ENCODE results near the gene AGPAT3.

Gene AGPAT3

DNA sequence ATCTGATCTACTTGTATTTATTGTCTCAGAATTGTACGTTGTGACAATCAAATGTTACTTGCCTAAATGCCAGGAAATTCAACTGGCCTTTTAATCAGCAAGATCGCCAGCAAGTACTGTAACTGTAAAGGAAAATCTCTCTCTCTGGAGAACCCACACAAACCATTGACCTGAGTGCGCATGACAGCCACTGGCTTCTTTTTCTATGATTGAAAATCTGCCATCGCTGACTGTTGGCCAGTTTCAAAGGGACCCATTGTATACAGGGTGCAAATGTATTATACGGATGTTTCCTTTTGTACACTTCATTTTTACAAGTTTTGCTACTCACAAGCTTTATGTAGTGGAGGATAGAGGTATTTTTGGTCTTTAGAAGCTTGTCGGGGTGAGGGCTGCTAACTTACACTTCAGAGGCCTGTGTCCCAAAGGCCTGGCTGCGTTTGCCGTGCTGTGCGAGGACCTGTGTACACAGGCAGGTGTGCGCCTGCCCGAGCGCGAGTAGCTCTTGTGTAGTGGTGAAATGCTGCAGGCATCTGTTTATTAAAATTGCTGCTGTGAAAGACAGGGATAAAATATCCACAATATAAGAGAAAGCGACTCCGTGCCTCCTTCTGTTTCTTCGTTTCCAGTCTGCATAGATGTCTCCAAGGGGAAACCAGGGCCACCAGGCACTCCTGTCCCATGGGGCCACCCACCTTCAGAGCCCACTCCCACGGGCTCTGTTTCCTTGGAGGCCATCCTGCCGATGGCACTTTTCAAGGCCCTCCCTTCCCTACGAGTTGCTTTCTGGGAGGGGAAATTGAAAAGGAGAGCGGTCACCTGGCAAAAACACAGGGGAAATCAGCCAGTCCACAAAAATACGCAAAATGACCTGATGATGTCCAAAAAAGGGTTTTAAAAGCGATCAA is 121.8 kb downstream of the AGPAT3 start:
- Histone ChIP-seq H3K27me3 (ENCODE audit: control insufficient read depth, insufficient read depth, low read length) (no peaks in the 10 kb centered on the region), H3K9ac (ENCODE audit: low read depth, low read length) (no peak overlapping the region), H3K9me3 (ENCODE audit: control insufficient read depth, insufficient read depth, low read length) (no peaks in the 10 kb centered on the region), H3K36me3 (ENCODE audit: control insufficient read depth, insufficient read depth, low read length) (no peaks in the 10 kb centered on the region), H3K4me1 (ENCODE audit: control insufficient read depth, insufficient read depth, low read length) (peaks cover 3% of the 10 kb centered on the region), H3K4me3 (ENCODE audit: low read depth, low read length) (no peak overlapping the region)

- H3K4me3 ChIP-seq (ENCODE audit: low read depth, low read length) = no peak overlapping the region
- H3K9me3 ChIP-seq (ENCODE audit: control insufficient read depth, insufficient read depth, low read length) = no peaks in the 10 kb centered on the region
- no peak overlapping the region for H3K9ac ChIP-seq (ENCODE audit: low read depth, low read length)
- peaks cover 3% of the 10 kb centered on the region for H3K4me1 ChIP-seq (ENCODE audit: control insufficient read depth, insufficient read depth, low read length)
- no peaks in the 10 kb centered on the region for H3K36me3 ChIP-seq (ENCODE audit: control insufficient read depth, insufficient read depth, low read length)
- H3K27me3 ChIP-seq (ENCODE audit: control insufficient read depth, insufficient read depth, low read length) = no peaks in the 10 kb centered on the region
Measured at GRCh38 chr21:43987509-43987908, 122.5 kb downstream of the AGPAT3 start.

DNA sequence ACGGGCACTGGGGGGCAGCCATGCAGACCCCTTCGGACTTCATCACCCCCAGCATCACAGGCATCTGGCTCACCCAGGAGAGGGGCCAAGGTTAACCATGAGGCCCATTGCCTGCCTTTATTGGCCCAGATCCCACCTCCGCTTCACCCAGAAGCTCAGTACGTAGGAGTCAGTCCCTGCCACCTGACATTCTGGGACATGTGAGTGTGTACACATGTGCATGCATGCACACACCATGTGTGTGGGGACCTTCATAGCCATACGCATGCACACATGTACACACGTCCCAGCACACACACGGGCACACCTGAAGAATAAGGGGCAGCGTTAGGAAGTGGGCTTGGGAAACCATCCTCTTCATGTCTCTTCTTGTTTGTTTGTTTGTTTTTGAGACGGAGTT is 123.0 kb downstream of the AGPAT3 start:
- Histone ChIP-seq H3K36me3 (ENCODE audit: control insufficient read depth, insufficient read depth, low read length) (no peaks in the 10 kb centered on the region), H3K9me3 (ENCODE audit: control insufficient read depth, insufficient read depth, low read length) (no peaks in the 10 kb centered on the region), H3K27me3 (ENCODE audit: control insufficient read depth, insufficient read depth, low read length) (no peaks in the 10 kb centered on the region), H3K9ac (ENCODE audit: low read depth, low read length) (no peak overlapping the region), H3K4me1 (ENCODE audit: control insufficient read depth, insufficient read depth, low read length) (peaks cover 3% of the 10 kb centered on the region), H3K4me3 (ENCODE audit: low read depth, low read length) (no peak overlapping the region)

DNA sequence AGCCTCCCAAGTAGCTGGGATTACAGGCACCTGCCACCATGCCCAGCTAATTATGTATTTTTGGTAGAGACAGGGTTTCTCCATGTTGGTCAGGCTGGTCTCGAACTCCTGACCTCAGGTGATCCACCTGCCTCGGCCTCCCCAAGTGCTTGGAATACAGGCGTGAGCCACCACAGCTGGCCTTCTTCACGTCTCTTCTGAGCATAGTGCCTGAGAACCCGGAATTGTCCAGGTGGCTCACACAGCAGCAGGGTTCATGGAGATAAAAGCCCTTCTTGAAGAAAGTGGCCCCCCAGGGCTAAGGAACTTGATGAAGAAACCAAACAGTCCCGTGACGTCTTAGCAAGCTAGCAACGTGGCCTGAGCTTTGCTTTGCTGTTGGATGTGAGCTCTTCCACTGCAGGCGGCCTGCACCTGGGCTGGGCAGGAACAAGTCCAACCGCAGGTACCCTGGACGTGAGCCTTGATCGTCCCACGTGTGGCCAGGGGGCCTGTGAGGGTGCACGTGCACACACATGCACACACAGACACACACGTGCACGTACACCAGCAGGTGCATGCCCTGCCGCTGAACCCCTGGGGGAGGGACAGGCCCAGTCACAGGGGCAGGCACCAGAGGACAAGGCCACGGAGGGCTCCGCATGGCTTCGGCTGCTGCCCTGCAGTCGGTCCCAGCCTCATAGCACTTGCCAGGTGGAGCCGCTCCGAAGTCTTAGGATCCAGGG is 123.6 kb downstream of the AGPAT3 start:
- no peaks in the 10 kb centered on the region for H3K9me3 ChIP-seq (ENCODE audit: control insufficient read depth, insufficient read depth, low read length)
- no peaks in the 10 kb centered on the region for H3K27me3 ChIP-seq (ENCODE audit: control insufficient read depth, insufficient read depth, low read length)
- peaks cover 3% of the 10 kb centered on the region for H3K4me1 ChIP-seq (ENCODE audit: control insufficient read depth, insufficient read depth, low read length)
- H3K36me3 ChIP-seq (ENCODE audit: control insufficient read depth, insufficient read depth, low read length) = no peaks in the 10 kb centered on the region
- no peak overlapping the region for H3K4me3 ChIP-seq (ENCODE audit: low read depth, low read length)
- H3K9ac ChIP-seq (ENCODE audit: low read depth, low read length) = no peak overlapping the region

DNA sequence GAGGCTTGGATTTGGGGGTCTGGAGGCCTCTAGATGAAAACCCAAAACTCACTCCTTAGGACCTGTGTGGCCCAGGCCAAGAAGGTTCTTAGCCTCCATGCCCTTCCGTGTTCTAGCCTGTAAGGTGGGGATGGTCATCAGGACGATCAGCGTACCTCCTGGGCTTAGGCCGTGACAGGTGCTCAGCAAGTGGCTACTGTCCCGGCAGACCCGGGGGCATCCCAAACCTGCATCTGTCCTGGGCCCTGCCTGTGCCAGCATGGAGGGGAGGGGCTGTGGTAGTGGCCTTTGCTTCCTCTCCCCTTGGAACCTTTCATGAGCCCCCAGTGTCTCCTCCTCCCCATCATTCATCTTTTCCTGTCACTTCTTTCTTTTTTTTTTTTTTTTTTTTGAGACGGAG is 124.4 kb downstream of the AGPAT3 start:
- Histone ChIP-seq H3K9ac (ENCODE audit: low read depth, low read length) (no peak overlapping the region), H3K9me3 (ENCODE audit: control insufficient read depth, insufficient read depth, low read length) (no peaks in the 10 kb centered on the region), H3K4me1 (ENCODE audit: control insufficient read depth, insufficient read depth, low read length) (peaks cover 3% of the 10 kb centered on the region), H3K27me3 (ENCODE audit: control insufficient read depth, insufficient read depth, low read length) (no peaks in the 10 kb centered on the region), H3K36me3 (ENCODE audit: control insufficient read depth, insufficient read depth, low read length) (no peaks in the 10 kb centered on the region), H3K4me3 (ENCODE audit: low read depth, low read length) (no peak overlapping the region)

GRCh38 chr21:43991447-43991991 is 126.5 kb downstream of the AGPAT3 start:
- H3K4me1 ChIP-seq (ENCODE audit: control insufficient read depth, insufficient read depth, low read length) = no peaks in the 10 kb centered on the region
- no peaks in the 10 kb centered on the region for H3K36me3 ChIP-seq (ENCODE audit: control insufficient read depth, insufficient read depth, low read length)
- H3K4me3 ChIP-seq (ENCODE audit: low read depth, low read length) = no peak overlapping the region
- no peaks in the 10 kb centered on the region for H3K9me3 ChIP-seq (ENCODE audit: control insufficient read depth, insufficient read depth, low read length)
- no peaks in the 10 kb centered on the region for H3K27me3 ChIP-seq (ENCODE audit: control insufficient read depth, insufficient read depth, low read length)
- H3K9ac ChIP-seq (ENCODE audit: low read depth, low read length) = no peak overlapping the region

- H3K9me3 ChIP-seq (ENCODE audit: control insufficient read depth, insufficient read depth, low read length) = no peaks in the 10 kb centered on the region
- no peaks in the 10 kb centered on the region for H3K27me3 ChIP-seq (ENCODE audit: control insufficient read depth, insufficient read depth, low read length)
- no peak overlapping the region for H3K4me3 ChIP-seq (ENCODE audit: low read depth, low read length)
- H3K36me3 ChIP-seq (ENCODE audit: control insufficient read depth, insufficient read depth, low read length) = no peaks in the 10 kb centered on the region
- H3K4me1 ChIP-seq (ENCODE audit: control insufficient read depth, insufficient read depth, low read length) = no peaks in the 10 kb centered on the region
- H3K9ac ChIP-seq (ENCODE audit: low read depth, low read length) = no peak overlapping the region
Measured at GRCh38 chr21:43992121-43992520, 127.1 kb downstream of the AGPAT3 start.

DNA sequence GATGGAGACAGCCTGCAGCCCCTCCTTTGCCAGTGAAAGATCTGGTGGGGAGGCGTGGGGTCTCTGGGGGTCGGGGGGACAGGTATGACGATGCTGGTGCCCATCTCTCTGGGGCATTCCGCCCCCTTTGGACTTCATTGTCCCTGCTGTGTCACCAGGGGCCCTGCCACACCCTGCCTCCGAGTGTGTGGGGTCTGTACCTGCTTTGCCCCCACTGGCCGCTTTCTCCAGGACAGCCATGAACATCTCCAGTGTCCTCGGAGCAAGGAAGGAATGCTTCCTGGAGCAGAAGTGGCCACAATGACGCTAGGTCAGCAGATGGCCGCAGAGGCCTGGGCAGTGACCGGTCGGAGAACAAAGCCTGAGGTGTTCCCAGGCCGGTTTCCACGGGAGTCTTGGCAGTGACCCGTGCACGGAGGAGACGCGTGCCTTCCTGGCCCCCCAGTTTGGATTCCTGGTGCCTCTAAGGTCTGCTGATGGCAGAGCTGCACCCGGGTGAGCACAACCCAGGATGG is 128.5 kb downstream of the AGPAT3 start:
- H3K9ac ChIP-seq (ENCODE audit: low read depth, low read length) = no peak overlapping the region
- no peaks in the 10 kb centered on the region for H3K9me3 ChIP-seq (ENCODE audit: control insufficient read depth, insufficient read depth, low read length)
- no peak overlapping the region for H3K4me3 ChIP-seq (ENCODE audit: low read depth, low read length)
- H3K27me3 ChIP-seq (ENCODE audit: control insufficient read depth, insufficient read depth, low read length) = no peaks in the 10 kb centered on the region
- no peaks in the 10 kb centered on the region for H3K4me1 ChIP-seq (ENCODE audit: control insufficient read depth, insufficient read depth, low read length)
- H3K36me3 ChIP-seq (ENCODE audit: control insufficient read depth, insufficient read depth, low read length) = no peaks in the 10 kb centered on the region

DNA sequence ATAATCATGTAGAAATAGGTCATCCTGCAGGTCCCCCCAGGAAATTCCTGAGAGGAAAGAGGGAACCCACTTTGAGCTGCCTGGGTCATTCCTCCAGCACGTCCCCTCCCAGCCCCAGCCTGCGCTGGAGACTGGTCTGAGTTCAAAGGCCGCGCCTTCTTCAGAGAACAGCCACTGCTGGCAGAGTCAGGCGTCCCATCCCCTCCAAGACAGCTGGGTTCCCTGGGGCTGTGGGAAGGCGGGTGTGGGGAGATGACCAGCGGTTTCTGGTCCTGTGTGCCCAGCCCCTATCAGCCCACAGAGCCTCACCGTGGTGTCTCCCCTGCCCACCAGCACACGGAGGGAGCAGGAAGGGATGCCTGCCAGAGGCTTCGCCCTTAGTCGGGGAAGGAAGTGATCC is 129.1 kb downstream of the AGPAT3 start:
- H3K4me1 ChIP-seq (ENCODE audit: control insufficient read depth, insufficient read depth, low read length) = no peaks in the 10 kb centered on the region
- H3K9ac ChIP-seq (ENCODE audit: low read depth, low read length) = no peak overlapping the region
- H3K9me3 ChIP-seq (ENCODE audit: control insufficient read depth, insufficient read depth, low read length) = no peaks in the 10 kb centered on the region
- H3K4me3 ChIP-seq (ENCODE audit: low read depth, low read length) = no peak overlapping the region
- no peaks in the 10 kb centered on the region for H3K27me3 ChIP-seq (ENCODE audit: control insufficient read depth, insufficient read depth, low read length)
- no peaks in the 10 kb centered on the region for H3K36me3 ChIP-seq (ENCODE audit: control insufficient read depth, insufficient read depth, low read length)

GRCh38 chr21:43994646-43995045 is 129.6 kb downstream of the AGPAT3 start:
- Histone ChIP-seq H3K4me1 (ENCODE audit: control insufficient read depth, insufficient read depth, low read length) (no peaks in the 10 kb centered on the region), H3K9me3 (ENCODE audit: control insufficient read depth, insufficient read depth, low read length) (no peaks in the 10 kb centered on the region), H3K9ac (ENCODE audit: low read depth, low read length) (no peak overlapping the region), H3K4me3 (ENCODE audit: low read depth, low read length) (no peak overlapping the region), H3K36me3 (ENCODE audit: control insufficient read depth, insufficient read depth, low read length) (no peaks in the 10 kb centered on the region), H3K27me3 (ENCODE audit: control insufficient read depth, insufficient read depth, low read length) (no peaks in the 10 kb centered on the region)

- Histone ChIP-seq H3K27me3 (ENCODE audit: control insufficient read depth, insufficient read depth, low read length) (no peaks in the 10 kb centered on the region), H3K9me3 (ENCODE audit: control insufficient read depth, insufficient read depth, low read length) (no peaks in the 10 kb centered on the region), H3K4me1 (ENCODE audit: control insufficient read depth, insufficient read depth, low read length) (no peaks in the 10 kb centered on the region), H3K4me3 (ENCODE audit: low read depth, low read length) (no peak overlapping the region), H3K36me3 (ENCODE audit: control insufficient read depth, insufficient read depth, low read length) (no peaks in the 10 kb centered on the region), H3K9ac (ENCODE audit: low read depth, low read length) (no peak overlapping the region)
Measured at GRCh38 chr21:43995521-43996105, 130.6 kb downstream of the AGPAT3 start.

Data from iPS-15b (cell line).